HG03103 (cell line): ENCODE results near the gene EIF2D.
"Not testable (repeated sequence)": the region's sequence is repeated elsewhere in the genome, so short reads cannot be mapped to it uniquely, and the experiment has no call there.

ENCODE experiments used
- ATAC-seq: cut with Tn5 transposase; IDR thresholded peaks from one replicate; pipeline ENCODE4 v1.9.1; 2021; ENCODE audit warnings: low read depth; ENCODE audit not compliant: unreplicated experiment

EIF2D gene

GRCh38 chr1:206612129-206612876 lies at the start of gene EIF2D:
Gene EIF2D (minus strand): TSS chr1:206612465. CDS start chr1:206612342, 123 bp downstream.
- peak; percentile 83 for ATAC-seq

GRCh38 chr1:206661161-206661820 lies 49.0 kb upstream of the EIF2D start:
- ATAC-seq: no peak

- no peak for ATAC-seq
Measured at GRCh38 chr1:206660136-206660535, 47.9 kb upstream of the EIF2D start.

- ATAC-seq: no peak
Measured at GRCh38 chr1:206658981-206659273, 46.7 kb upstream of the EIF2D start.

GRCh38 chr1:206658264-206658980 lies 46.2 kb upstream of the EIF2D start:
- ATAC-seq: no peak

- ATAC-seq: no peak
Measured at GRCh38 chr1:206657751-206658150, 45.5 kb upstream of the EIF2D start.

- ATAC-seq: no peak
Measured at GRCh38 chr1:206656936-206657335, 44.7 kb upstream of the EIF2D start.

- ATAC-seq: no peak
Measured at GRCh38 chr1:206655471-206655882, 43.2 kb upstream of the EIF2D start.

GRCh38 chr1:206654828-206655227 lies 42.6 kb upstream of the EIF2D start:
- ATAC-seq: no peak

- no peak for ATAC-seq
Measured at GRCh38 chr1:206653715-206654459, 41.6 kb upstream of the EIF2D start.

GRCh38 chr1:206651958-206652890 lies 40.0 kb upstream of the EIF2D start:
- no peak for ATAC-seq

- no peak for ATAC-seq
Measured at GRCh38 chr1:206651014-206651413, 38.7 kb upstream of the EIF2D start.

- ATAC-seq: no peak
Measured at GRCh38 chr1:206649261-206649921, 37.1 kb upstream of the EIF2D start.

- ATAC-seq: no peak
Measured at GRCh38 chr1:206647224-206647623, 35.0 kb upstream of the EIF2D start.

- no peak for ATAC-seq
Measured at GRCh38 chr1:206646504-206646903, 34.2 kb upstream of the EIF2D start.

- ATAC-seq: no peak
Measured at GRCh38 chr1:206643118-206643698, 30.9 kb upstream of the EIF2D start.

- not testable (repeated sequence) for ATAC-seq
Measured at GRCh38 chr1:206642074-206642473, 29.8 kb upstream of the EIF2D start.

- ATAC-seq: no peak
Measured at GRCh38 chr1:206637605-206638004, 25.3 kb upstream of the EIF2D start.

- ATAC-seq: no peak
Measured at GRCh38 chr1:206636671-206637070, 24.4 kb upstream of the EIF2D start.
